Stimulated activated CD8-positive, alpha-beta memory T cell treated with anti-CD3 and anti-CD28 coated beads, Interleukin-4, amount 100 ng/mL, for 48 hours (primary cell): ENCODE results near the gene ARHGAP8.
"Not testable (repeated sequence)": the region's sequence is repeated elsewhere in the genome, so short reads cannot be mapped to it uniquely, and the experiment has no call there.

ENCODE experiments used
- DNase-seq: peaks from one replicate; pipeline ENCODE4 v3.0.0-alpha.2; 2020

Gene ARHGAP8

DNA sequence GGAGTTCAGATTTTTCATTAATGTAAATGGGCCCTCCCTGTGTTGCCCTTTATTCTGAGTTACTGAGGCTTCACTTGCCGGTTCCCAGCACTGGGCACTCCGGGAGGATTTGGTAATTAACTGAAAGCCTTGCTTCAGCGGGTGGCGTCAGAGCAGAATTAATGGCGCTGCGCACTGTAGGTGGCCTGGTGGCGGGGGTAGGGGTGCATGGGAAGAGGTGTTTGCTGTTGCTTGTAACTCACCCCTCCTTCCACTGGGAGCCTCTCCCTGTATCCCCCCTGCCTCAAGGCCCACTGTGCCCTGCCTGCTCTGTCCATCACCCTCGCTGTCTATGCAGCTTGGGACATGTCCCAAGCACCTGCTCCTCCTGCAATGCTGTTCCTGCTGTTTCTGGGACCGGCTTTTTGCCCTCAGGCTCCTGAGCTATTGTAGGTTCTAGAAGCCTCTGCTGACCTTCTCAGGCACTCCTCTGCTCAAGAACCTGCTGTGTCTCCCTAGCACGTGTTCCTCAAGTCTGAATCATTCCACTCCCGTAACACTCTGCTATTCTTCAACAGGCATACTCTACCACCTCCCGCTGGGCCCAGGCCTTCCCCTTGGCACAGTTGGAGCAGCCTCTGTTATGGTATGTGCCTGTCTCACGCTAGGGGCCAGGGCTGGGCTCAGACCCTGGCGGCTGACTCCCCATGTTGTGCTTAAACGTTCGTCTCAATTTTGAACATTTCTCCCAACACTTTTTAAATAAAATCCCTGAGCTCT is 24.4 kb downstream of the ARHGAP8 start:
- no peak for DNase-seq

DNA sequence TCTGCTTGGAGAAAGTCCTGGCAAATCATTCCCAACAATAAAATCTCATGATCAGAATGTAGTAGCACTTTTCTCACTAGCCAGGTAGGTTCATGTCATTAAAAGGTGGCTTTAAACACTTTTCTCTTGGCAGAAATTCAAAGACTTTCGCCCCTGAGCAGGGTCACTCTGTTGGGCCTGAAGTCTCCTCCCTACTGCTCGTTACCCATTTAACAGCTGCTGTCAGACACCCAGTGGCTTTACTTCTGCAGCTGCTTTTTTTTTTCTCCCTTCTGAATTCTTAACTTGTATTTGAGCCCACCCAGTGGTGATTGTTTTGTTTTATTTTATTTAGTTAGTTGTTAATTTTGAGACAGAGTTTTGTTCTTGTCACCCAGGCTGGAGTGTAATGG is 25.0 kb downstream of the ARHGAP8 start:
- no peak for DNase-seq

- DNase-seq, result no peak
Measured at GRCh38 chr22:44780876-44781449, 28.6 kb downstream of the ARHGAP8 start.

DNA sequence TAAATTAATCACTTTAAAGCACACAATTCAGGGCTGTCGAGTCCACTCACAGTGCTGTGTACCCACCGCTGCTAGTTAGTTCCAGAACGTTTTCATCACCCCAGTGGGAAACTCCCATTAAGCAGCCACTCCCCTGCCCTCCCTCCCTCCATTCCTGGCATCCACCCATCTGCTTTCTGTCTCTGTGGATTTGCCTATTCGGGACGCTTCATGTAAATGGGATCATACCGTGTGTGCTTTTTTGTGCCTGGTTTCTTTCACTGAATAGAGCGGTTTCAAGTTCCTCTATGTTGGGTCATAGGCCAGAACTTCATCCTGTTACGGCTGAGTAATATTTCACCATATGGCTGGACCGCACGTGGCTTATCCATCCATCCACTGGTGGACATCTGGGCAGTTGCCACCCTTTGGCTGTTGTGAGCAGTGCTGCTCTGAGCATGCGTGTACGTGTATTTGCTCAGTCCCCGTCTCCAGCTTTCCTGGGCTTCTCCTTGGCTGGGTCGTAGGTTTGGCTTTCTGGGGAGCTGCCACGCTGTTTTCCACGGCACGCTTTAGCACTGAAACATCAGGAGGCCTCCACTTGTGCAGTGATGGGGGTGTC is 30.1 kb downstream of the ARHGAP8 start:
- no peak for DNase-seq

DNA sequence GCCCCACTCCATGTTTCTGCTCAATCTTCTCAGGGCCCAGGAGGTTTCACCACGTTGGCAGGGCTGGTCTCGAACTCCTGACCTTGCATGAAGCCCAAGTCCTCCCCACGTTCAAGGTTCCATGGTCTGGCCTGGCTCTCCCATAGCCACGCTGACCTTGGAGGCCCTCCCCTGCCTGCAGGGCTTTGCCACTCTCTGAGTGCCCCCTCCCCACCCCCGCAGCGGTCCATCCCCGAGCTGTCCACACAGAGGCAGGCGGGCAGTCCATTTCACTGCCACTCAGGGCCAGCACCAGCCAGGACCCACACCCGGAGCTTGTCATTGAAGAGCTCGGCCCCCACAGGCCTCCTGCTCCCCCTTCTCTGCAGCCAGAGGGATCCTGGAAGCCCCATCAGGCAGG is 30.7 kb downstream of the ARHGAP8 start:
- DNase-seq, result no peak

DNA sequence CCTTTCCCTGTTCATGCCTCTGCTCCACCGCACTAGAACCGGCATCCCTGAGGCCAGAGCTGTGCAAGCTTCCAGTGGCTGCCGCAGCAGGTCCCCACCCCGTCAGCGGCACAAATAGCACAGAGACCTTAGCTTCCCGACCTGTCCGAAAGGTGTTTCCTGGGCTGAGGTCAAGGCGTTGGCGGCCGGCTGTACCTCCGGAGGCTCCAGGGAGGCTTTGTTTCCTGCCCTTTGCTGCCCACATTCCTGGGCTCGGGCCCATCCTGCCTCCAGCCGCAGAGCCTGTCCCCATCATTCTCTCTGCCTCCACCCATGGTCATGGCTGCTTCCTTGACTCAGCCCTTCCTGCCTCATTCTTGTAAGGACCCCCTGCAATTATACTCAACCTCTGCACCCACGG is 31.2 kb downstream of the ARHGAP8 start:
- DNase-seq, result no peak

GRCh38 chr22:44786136-44786535 is 33.8 kb downstream of the ARHGAP8 start:
- DNase-seq, result no peak

DNA sequence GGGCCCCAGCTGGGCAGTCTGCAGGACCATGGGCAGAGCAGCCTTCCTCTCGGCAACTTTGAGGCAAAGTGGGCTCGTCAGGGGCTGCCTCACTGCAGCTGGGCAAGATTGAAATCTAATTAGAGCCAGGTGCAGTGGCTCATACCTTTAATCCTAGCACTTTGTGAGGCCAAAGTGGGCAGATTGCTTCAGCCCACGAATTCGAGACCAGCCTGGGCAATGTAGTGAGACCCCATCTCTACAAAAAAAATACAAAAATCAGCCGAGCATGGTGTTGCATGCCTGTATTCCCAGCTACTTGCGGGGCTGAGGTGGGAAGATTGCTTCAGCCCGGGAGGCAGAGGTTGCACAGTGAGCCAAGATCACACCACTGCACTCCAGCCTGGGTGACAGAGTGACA is 34.2 kb downstream of the ARHGAP8 start:
- DNase-seq, result no peak

DNA sequence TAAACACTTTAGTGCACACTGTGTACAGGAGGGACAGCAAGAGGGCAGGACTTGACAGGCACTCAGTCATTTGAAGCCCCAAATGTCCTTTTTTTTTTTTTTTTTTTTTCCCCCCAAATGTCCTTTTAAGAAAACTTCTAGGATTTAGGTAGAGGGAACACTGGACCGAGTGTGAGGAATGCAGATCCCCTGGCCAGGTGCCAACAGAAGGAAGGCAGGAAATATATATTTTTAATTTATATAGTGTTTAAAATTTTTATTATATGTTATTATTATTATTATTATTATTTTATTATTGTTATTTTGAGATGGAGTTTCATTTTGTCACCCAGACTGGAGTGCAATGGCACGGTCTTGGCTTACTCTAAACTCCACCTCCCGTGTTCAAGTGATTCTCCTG is 35.5 kb downstream of the ARHGAP8 start:
- no peak for DNase-seq

GRCh38 chr22:44793106-44793505 is 40.7 kb downstream of the ARHGAP8 start:
- DNase-seq, result no peak

GRCh38 chr22:44793506-44794172 is 41.3 kb downstream of the ARHGAP8 start:
- no peak for DNase-seq

DNA sequence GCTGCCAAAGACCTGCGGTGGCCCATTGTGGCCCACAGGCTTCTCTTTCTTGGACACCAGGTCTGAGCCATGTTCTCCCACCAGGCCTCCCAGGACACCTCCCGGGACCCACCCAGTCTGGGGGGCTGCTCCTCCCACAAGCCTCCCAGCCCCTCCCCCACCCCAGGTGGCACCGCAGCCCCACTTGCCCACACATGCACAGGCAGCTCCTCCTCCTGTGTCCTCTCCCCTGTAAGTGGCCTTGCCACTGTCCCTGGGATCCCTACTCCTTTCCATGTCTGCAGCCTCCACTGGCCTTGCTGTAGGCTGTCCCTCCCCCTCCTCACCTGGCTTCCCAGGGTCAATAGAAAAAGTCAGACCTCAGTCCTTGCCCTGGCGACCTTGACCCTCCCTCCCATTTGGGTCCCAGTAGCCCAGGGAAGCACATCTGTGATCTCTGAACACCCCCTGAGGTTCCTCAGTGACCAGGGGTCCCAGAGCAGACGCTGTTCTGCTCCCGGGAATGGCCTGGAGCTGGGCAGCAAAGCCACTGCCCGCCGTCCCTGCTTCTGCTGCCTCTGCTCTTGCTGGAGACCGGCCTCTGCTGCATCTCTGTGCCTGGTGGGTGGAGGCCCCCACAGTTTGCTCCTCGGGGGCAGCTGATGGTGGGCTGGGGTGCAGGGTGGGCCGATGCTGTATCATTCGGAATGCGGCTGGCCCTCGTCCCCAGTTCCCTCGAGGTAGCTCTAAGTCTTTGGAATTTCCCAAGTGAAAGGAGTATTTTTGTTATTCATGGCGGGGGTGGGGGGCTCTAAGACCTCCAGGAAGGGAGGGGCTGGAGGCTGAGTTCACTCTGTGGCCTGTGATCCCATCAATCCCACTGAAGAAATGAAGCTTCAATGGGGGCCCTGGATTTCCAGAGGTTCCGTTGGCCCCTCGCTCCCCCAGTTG is 43.6 kb downstream of the ARHGAP8 start:
- DNase-seq, result no peak

DNA sequence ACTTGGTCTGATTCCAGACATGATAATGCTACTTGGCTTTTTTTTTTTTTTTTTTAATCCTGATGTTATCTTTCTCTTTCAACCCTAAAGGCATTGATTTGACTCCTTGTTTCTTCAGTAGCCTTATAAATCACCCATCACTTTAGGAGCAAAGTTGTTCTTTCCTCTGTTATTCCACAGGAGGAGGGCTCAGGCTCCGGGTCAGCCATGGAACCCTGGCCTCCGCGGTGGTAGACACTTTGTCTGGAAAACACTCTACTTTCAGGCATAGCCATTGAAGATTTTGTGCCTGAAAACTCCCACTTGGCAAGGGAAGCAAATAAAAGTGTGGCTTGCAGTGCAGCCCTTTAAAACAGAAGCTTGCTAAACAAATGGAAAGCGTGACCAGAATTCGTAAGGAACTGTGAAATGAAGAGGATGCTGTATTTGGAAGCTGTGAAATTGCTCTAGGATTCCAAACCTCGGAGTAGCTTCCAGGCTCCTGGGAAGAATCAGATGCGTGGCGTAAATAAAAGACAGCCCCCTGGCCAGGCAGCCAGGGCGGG is 44.9 kb downstream of the ARHGAP8 start:
- DNase-seq, result no peak

DNA sequence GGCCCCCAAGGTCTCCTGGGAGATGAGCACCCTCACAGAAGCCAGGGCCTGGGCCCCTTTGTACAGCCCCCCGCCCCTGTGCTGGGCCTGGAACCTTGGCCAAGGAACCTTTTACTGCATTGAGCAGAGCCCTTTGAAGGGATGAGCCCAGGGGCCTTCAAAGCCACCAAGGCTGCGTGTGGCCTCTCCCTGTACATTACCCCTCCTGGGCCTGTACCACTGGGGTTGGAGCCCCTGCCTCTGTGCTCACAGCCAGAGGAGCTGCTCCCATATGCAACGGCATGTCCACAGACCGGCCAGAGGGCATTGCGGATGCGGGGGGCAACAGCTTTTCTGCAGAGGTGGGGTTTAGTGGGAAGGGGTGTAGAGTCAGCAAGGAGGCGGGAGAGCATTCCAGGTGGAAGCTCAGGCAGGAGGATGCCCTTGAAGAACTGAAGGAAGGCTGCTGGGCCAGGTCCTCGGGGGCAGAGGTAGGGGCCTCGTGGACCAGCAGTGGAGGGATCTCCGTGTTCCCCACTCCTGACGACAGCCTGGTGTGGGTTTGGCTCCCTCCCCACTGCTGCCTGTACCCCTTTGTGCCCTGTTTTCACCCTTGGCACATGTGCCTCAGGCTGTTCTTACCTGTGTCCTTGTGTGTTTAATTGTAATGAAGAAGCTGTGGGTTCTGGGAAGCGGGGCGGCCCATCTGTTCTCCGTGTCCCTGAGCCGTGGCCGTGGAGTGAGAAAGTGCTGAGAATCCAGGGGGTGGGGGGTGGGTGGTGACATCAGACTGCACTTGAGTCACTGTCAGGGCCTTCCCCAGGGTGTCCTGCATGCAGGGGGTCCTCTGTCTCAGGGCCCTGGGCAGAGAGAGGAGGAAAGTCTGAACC is 46.9 kb downstream of the ARHGAP8 start:
- DNase-seq, result no peak

- not testable (repeated sequence) for DNase-seq
Measured at GRCh38 chr22:44799946-44800634, 47.7 kb downstream of the ARHGAP8 start.

DNA sequence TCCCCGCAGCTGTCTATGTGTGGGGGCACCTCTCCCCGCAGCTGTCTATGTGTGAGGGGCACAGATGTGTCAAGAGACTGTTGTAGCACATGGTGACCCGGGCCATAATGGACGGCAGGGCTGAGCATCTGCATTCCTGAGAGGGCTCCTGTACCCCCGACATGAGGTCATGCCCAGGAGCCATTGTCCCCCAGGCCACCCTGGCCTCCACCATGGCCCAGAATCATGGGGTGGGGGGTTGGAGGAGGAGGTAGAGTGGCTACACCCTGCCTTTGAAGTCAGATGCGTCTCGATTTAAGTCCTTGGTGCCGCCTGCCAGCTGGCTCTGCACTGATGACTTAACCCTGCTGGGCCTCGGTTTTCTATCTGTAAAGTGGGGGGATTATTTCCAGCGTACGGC is 49.1 kb downstream of the ARHGAP8 start:
- DNase-seq, result no peak

- DNase-seq, result peak; percentile 28
Measured at GRCh38 chr22:44802071-44802700, 49.8 kb downstream of the ARHGAP8 start.

- no peak for DNase-seq
Measured at GRCh38 chr22:44802956-44803355, 50.6 kb downstream of the ARHGAP8 start.

DNA sequence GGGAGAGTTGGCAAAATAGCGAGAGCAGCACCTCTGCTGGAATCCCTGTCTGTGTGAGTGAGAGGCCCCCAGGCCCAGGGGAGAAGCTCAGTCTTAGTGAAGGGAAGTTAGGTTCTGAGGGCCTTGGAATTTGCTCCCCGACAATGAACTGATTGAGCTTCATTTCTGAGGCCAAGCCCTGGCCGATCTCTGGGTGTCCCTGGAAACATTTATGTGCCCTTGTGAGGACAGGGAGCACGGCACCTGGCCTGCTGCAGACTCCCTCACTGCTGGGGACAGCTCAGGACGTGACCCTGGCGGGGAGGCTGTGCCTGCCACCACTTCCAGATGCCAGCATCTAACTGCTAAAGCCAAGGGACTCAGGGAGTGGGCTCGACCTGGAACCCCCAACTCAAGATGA is 52.0 kb downstream of the ARHGAP8 start:
- DNase-seq, result no peak

DNA sequence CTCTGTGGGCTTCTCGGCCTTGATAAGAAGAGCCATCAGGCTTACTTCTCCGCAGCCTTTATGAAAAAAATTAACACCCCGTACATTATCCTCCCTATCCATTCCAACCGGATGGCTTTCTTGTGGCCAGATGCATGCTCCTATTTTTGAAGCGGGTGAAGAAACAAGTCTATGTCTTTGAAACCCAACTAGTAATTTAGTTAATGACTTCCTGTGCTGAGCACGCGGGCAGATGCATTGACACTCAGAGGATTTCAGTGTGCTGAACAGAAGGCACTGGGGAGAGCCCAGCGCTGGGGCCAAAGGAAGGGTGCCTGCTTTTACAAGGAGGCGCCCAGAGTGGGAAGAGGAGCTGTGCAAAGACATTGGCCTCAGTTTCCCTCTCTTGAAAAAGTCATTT is 53.3 kb downstream of the ARHGAP8 start:
- no peak for DNase-seq
